Activated CD4-positive, alpha-beta T cell treated with anti-CD3 and anti-CD28 coated beads, Interleukin-2, amount 10 ng/mL, durations not matched to agents 7 days and 5 days (primary cell): Measurements from ENCODE around the gene CLEC4M. TPM values are rescaled to one million over a fixed set of nuclear protein-coding genes. Genes with fewer than 3 reads are reported as not detected.
"Not testable (repeated sequence)": the region's sequence is repeated elsewhere in the genome, so short reads cannot be mapped to it uniquely, and the experiment has no call there.

Experiments
- CTCF ChIA-PET: fragments of 350-600 bp; sonication (Branson Sonifier 250); formaldehyde crosslinking; loops from one replicate; lab custom pipeline; 2021; ENCODE audit warnings: antibody characterized with exemption; lab: Charles Lee
- POLR2A ChIA-PET: fragments of 350-600 bp; sonication (Branson Sonifier 250); formaldehyde crosslinking; loops from one replicate; lab custom pipeline; 2021; ENCODE audit warnings: antibody characterized with exemption; lab: Charles Lee
- DNase-seq: peaks from one replicate; pipeline ENCODE4 v3.0.0-alpha.2; 2020
- H3K27ac Mint-ChIP-seq: one replicate; pipeline ENCODE4 v1.8.0; 2021; ENCODE audit warnings: mild to moderate bottlenecking, moderate library complexity, mixed read lengths
- H3K27me3 Mint-ChIP-seq: one replicate; pipeline ENCODE4 v1.8.0; 2021; ENCODE audit warnings: mixed read lengths
- H3K36me3 Mint-ChIP-seq: one replicate; pipeline ENCODE4 v1.8.0; 2021; ENCODE audit warnings: low read depth, mixed read lengths
- H3K4me1 Mint-ChIP-seq: one replicate; pipeline ENCODE4 v1.8.0; 2021; ENCODE audit warnings: mixed read lengths
- H3K4me3 Mint-ChIP-seq: one replicate; pipeline ENCODE4 v1.8.0; 2021; ENCODE audit warnings: mild to moderate bottlenecking, moderate library complexity, mixed read lengths
- H3K9me3 Mint-ChIP-seq: one replicate; pipeline ENCODE4 v1.8.0; 2021; ENCODE audit warnings: mixed read lengths
- total RNA-seq, 2 experiments: library from RNA; stranded (reverse); gene quantifications; one replicate each; pipeline ENCODE4 v1.2.3, GENCODE V29; 2021

The CLEC4M gene
- total RNA-seq, 2 experiments from 2014 or later = not detected

- CTCF ChIA-PET = no interaction called here
- POLR2A ChIA-PET = no interaction called here
- Mint-ChIP-seq H3K36me3 (no peaks in the 10 kb centered on the region), H3K27me3 (peaks cover 11% of the 10 kb centered on the region), H3K9me3 (peaks cover 6% of the 10 kb centered on the region), H3K27ac (no peak overlapping the region), H3K4me3 (no peak overlapping the region), H3K4me1 (no peaks in the 10 kb centered on the region)
- DNase-seq = no peak
These were observed 18.0 kb upstream of the CLEC4M start for GRCh38 chr19:7744871-7745650.

- CTCF ChIA-PET, H3K4me3 Mint-ChIP-seq, H3K4me1 Mint-ChIP-seq, DNase-seq, POLR2A ChIA-PET, H3K27ac Mint-ChIP-seq, H3K36me3 Mint-ChIP-seq, H3K27me3 Mint-ChIP-seq: not testable (repeated sequence)
- H3K9me3 Mint-ChIP-seq = peaks cover 16% of the 10 kb centered on the region
These were observed 16.7 kb upstream of the CLEC4M start for GRCh38 chr19:7746306-7746705.

GRCh38 chr19:7746903-7747884 lies 15.8 kb upstream of the CLEC4M start, which contains the start of gene CD209:
Gene CD209 (minus strand): TSS chr19:7747534. CDS start chr19:7747511, 23 bp downstream.
- ChIA-PET POLR2A (no interaction called here), CTCF (interaction anchor here (0.9 kb wide), 1 partner anchor 66 kb away, joined by 3 read pairs; the partner anchor contains the start of gene TRAPPC5)
- H3K27me3 Mint-ChIP-seq = peaks cover 6% of the 10 kb centered on the region
- peaks cover 5% of the 10 kb centered on the region for H3K4me1 Mint-ChIP-seq
- H3K4me3 Mint-ChIP-seq = no peak within 1 kb of the TSS
- no peaks in the 10 kb centered on the region for H3K36me3 Mint-ChIP-seq
- H3K27ac Mint-ChIP-seq = no peak within 1 kb of the TSS
- peaks cover 19% of the 10 kb centered on the region for H3K9me3 Mint-ChIP-seq
- DNase-seq = no peak

GRCh38 chr19:7748171-7748570 lies 14.9 kb upstream of the CLEC4M start:
- H3K36me3 Mint-ChIP-seq = no peaks in the 10 kb centered on the region
- H3K27ac Mint-ChIP-seq = no peak overlapping the region
- peaks cover under 1% of the 10 kb centered on the region for H3K27me3 Mint-ChIP-seq
- H3K4me1 Mint-ChIP-seq = peaks cover 5% of the 10 kb centered on the region
- no peak for DNase-seq
- ChIA-PET POLR2A (no interaction called here), CTCF (interaction anchor here (0.9 kb wide), 1 partner anchor 67 kb away, joined by 3 read pairs; the partner anchor contains the start of gene TRAPPC5)
- H3K9me3 Mint-ChIP-seq = peaks cover 22% of the 10 kb centered on the region
- H3K4me3 Mint-ChIP-seq = no peak overlapping the region

GRCh38 chr19:7748756-7749155 lies 14.3 kb upstream of the CLEC4M start:
- POLR2A ChIA-PET = no interaction called here
- Mint-ChIP-seq H3K36me3 (no peaks in the 10 kb centered on the region), H3K4me1 (peaks cover 5% of the 10 kb centered on the region), H3K27ac (no peak overlapping the region), H3K9me3 (peaks cover 22% of the 10 kb centered on the region), H3K27me3 (no peaks in the 10 kb centered on the region), H3K4me3 (no peak overlapping the region)
- CTCF ChIA-PET = interaction anchor here (0.9 kb wide), 1 partner anchor 70 kb away, joined by 3 read pairs; no protein-coding TSS in a partner anchor
- no peak for DNase-seq

- peaks cover 39% of the 10 kb centered on the region for H3K9me3 Mint-ChIP-seq
- H3K27ac Mint-ChIP-seq = no peak overlapping the region
- H3K4me1 Mint-ChIP-seq = peaks cover 5% of the 10 kb centered on the region
- H3K27me3 Mint-ChIP-seq = peaks cover 6% of the 10 kb centered on the region
- H3K36me3 Mint-ChIP-seq = no peaks in the 10 kb centered on the region
- POLR2A ChIA-PET = no interaction called here
- no peak overlapping the region for H3K4me3 Mint-ChIP-seq
- DNase-seq = no peak
- CTCF ChIA-PET = interaction anchor here (0.6 to 0.7 kb wide), 2 partner anchors 113 to 343 kb away, joined by 3 read pairs; no protein-coding TSS in a partner anchor
These were observed 11.8 kb upstream of the CLEC4M start for GRCh38 chr19:7751157-7751783.

- peaks cover 1% of the 10 kb centered on the region for H3K4me1 Mint-ChIP-seq
- H3K4me3 Mint-ChIP-seq = no peak overlapping the region
- H3K27me3 Mint-ChIP-seq = peaks cover 6% of the 10 kb centered on the region
- CTCF ChIA-PET = no interaction called here
- no peak for DNase-seq
- H3K27ac Mint-ChIP-seq = no peak overlapping the region
- peaks cover 11% of the 10 kb centered on the region for H3K36me3 Mint-ChIP-seq
- POLR2A ChIA-PET = no interaction called here
- H3K9me3 Mint-ChIP-seq = peaks cover 50% of the 10 kb centered on the region
These were observed 6.8 kb upstream of the CLEC4M start for GRCh38 chr19:7756258-7756657.

- H3K27ac Mint-ChIP-seq = no peak overlapping the region
- ChIA-PET CTCF (no interaction called here), POLR2A (no interaction called here)
- peaks cover 46% of the 10 kb centered on the region for H3K9me3 Mint-ChIP-seq
- H3K4me1 Mint-ChIP-seq = no peaks in the 10 kb centered on the region
- peaks cover 11% of the 10 kb centered on the region for H3K36me3 Mint-ChIP-seq
- no peak for DNase-seq
- H3K27me3 Mint-ChIP-seq = peaks cover 6% of the 10 kb centered on the region
- no peak overlapping the region for H3K4me3 Mint-ChIP-seq
These were observed 5.7 kb upstream of the CLEC4M start for GRCh38 chr19:7757358-7757757.

GRCh38 chr19:7759156-7759555 lies 3.9 kb upstream of the CLEC4M start:
- H3K4me3 Mint-ChIP-seq = no peak overlapping the region
- CTCF ChIA-PET = no interaction called here
- H3K27me3 Mint-ChIP-seq = peaks cover 8% of the 10 kb centered on the region
- H3K9me3 Mint-ChIP-seq = peaks cover 43% of the 10 kb centered on the region
- no peak overlapping the region for H3K27ac Mint-ChIP-seq
- POLR2A ChIA-PET = no interaction called here
- no peak for DNase-seq
- peaks cover 11% of the 10 kb centered on the region for H3K36me3 Mint-ChIP-seq
- H3K4me1 Mint-ChIP-seq = no peaks in the 10 kb centered on the region

GRCh38 chr19:7763696-7764095 lies 653 bp downstream of the CLEC4M start:
- H3K27me3 Mint-ChIP-seq = peaks cover 7% of the 10 kb centered on the region
- peaks cover 6% of the 10 kb centered on the region for H3K36me3 Mint-ChIP-seq
- DNase-seq = no peak
- H3K27ac Mint-ChIP-seq = no peak overlapping the region
- POLR2A ChIA-PET = interaction anchor here (0.6 kb wide), 1 partner anchor 1606 kb away, joined by 4 read pairs; no protein-coding TSS in a partner anchor
- no peak overlapping the region for H3K4me3 Mint-ChIP-seq
- H3K4me1 Mint-ChIP-seq = no peaks in the 10 kb centered on the region
- H3K9me3 Mint-ChIP-seq = peaks cover 15% of the 10 kb centered on the region
- CTCF ChIA-PET = no interaction called here

GRCh38 chr19:7764157-7764556 lies 1.1 kb downstream of the CLEC4M start:
- peaks cover 10% of the 10 kb centered on the region for H3K27me3 Mint-ChIP-seq
- H3K4me3 Mint-ChIP-seq, H3K27ac Mint-ChIP-seq, CTCF ChIA-PET, H3K36me3 Mint-ChIP-seq, DNase-seq, H3K4me1 Mint-ChIP-seq: not testable (repeated sequence)
- H3K9me3 Mint-ChIP-seq = peaks cover 11% of the 10 kb centered on the region
- POLR2A ChIA-PET = interaction anchor here (0.6 kb wide), 1 partner anchor 1606 kb away, joined by 4 read pairs; no protein-coding TSS in a partner anchor

- H3K9me3 Mint-ChIP-seq, H3K4me1 Mint-ChIP-seq, H3K4me3 Mint-ChIP-seq, POLR2A ChIA-PET, DNase-seq, H3K36me3 Mint-ChIP-seq, CTCF ChIA-PET, H3K27ac Mint-ChIP-seq: not testable (repeated sequence)
- peaks cover 10% of the 10 kb centered on the region for H3K27me3 Mint-ChIP-seq
These were observed 2.0 kb downstream of the CLEC4M start for GRCh38 chr19:7765043-7765442.
